ENCODE measurements around the gene PEAK3.

DNA sequence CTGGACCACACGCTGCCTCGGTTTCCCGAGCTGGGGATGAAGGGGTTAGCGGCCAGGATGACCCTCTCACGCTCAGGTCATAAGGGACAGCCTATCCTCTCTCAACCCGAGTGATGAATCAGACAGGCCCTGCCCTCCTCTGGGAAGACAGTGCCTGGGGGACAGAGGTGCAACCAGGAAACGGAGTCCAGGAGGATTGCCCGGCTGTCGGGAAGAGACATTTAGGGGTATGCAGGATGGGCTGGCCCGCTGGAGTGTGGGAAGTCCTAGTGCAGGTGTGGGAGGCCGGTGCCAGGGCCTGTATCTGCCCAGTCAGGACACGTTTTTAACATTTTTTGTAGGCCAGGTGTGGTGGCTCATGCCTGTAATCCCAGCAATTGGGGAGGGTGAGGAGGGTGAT, 38.1 kb upstream of the PEAK3 start:
- no peak for TF ChIP-seq EZH2 (IDR thresholded peaks at IDR 0.05; ENCODE audit: low read length, missing control alignments)
- TF ChIP-seq, protein P1, sequence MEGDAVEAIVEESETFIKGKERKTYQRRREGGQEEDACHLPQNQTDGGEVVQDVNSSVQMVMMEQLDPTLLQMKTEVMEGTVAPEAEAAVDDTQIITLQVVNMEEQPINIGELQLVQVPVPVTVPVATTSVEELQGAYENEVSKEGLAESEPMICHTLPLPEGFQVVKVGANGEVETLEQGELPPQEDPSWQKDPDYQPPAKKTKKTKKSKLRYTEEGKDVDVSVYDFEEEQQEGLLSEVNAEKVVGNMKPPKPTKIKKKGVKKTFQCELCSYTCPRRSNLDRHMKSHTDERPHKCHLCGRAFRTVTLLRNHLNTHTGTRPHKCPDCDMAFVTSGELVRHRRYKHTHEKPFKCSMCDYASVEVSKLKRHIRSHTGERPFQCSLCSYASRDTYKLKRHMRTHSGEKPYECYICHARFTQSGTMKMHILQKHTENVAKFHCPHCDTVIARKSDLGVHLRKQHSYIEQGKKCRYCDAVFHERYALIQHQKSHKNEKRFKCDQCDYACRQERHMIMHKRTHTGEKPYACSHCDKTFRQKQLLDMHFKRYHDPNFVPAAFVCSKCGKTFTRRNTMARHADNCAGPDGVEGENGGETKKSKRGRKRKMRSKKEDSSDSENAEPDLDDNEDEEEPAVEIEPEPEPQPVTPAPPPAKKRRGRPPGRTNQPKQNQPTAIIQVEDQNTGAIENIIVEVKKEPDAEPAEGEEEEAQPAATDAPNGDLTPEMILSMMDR (conservative IDR thresholded peaks at IDR 0.05 in 1 of 2, IDR thresholded peaks at IDR 0.05 in 1 of 2; ENCODE audit: low read depth in 1 of 2, low read length in 2 of 2), result no peak
